Suprapubic skin (tissue), 4 donors: ENCODE measurements around the gene LIMS2.

Source experiments
- EP300 ChIP-seq: sonication (generic); formaldehyde crosslinking; IDR thresholded peaks from one replicate; pipeline ENCODE4 v1.6.1; 2017; ENCODE audit warnings: antibody characterized with exemption
- POLR2A ChIP-seq, 2 donors: fragments of 450-650 bp; IDR thresholded peaks; one replicate each; pipeline ENCODE4 v1.6.1; 2017; ENCODE audit warnings: antibody characterized with exemption in 2 of 2, mild to moderate bottlenecking in 2 of 2, moderate library complexity in 2 of 2
- POLR2AphosphoS5 ChIP-seq, 3 donors: sonication (generic); formaldehyde crosslinking; IDR thresholded peaks; one replicate each; pipeline ENCODE4 v1.6.1; 2017; ENCODE audit warnings: antibody characterized with exemption in 3 of 3
- TF ChIP-seq, protein P1 (sequence below), 2 donors: fragments of 200-600 bp in 1 of 2; fragments of 450-650 bp in 1 of 2; sonication (generic) in 1 of 2; IDR thresholded peaks; one replicate each; pipeline ENCODE4 v1.5.1; 2016 to 2019; ENCODE audit warnings: antibody characterized with exemption in 2 of 2, mild to moderate bottlenecking in 1 of 2, moderate library complexity in 1 of 2

DNA sequence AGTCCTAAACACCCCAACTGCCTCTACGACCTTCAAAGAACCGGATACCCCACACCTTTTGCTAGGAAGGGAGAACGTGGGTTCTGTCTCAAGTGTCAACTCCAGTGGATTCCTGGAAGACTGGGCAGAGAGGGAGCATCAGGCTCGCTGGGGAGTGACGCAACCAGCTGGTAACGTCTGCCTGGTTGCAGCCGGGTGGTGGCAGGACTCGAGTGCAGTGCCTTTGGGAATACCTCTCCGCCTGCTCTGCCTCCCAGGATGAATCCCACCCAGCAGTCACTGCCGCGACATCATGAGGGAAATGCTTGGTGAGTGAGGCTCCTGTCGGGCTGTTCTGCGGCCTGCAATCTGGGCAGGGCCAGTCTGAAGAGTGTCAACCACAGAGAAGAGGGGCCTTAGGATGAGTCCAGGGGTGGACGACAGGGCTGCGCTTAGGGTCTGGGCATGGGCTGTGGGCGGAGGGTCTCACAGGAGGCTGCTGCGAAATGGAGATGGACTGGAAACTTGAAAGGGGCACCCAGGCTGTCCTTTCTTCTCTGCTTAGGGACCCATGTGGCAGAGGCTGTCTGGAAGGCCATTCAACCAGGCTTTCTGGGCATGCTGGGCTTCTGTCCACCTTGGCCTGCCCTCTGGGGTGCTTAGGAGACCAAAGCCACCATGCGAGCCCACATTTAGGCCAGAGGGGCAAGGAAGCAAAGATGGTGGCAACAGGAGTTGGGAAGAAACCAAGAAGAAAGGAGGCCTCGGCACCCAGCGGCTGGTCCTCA, 16.5 kb downstream of the LIMS2 start:
- TF ChIP-seq, protein P1, sequence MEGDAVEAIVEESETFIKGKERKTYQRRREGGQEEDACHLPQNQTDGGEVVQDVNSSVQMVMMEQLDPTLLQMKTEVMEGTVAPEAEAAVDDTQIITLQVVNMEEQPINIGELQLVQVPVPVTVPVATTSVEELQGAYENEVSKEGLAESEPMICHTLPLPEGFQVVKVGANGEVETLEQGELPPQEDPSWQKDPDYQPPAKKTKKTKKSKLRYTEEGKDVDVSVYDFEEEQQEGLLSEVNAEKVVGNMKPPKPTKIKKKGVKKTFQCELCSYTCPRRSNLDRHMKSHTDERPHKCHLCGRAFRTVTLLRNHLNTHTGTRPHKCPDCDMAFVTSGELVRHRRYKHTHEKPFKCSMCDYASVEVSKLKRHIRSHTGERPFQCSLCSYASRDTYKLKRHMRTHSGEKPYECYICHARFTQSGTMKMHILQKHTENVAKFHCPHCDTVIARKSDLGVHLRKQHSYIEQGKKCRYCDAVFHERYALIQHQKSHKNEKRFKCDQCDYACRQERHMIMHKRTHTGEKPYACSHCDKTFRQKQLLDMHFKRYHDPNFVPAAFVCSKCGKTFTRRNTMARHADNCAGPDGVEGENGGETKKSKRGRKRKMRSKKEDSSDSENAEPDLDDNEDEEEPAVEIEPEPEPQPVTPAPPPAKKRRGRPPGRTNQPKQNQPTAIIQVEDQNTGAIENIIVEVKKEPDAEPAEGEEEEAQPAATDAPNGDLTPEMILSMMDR (IDR thresholded peaks at IDR 0.05) = no peak
- TF ChIP-seq EP300 (no peak), POLR2A (IDR thresholded peaks at IDR 0.05) (no peak), POLR2AphosphoS5 (IDR thresholded peaks at IDR 0.05) (no peak)
